GM12878 (cell line): ENCODE measurements around the gene ZNF213. TPM values are rescaled to one million over a fixed set of nuclear protein-coding genes. Genes with fewer than 3 reads are reported as not detected.

Experiments used
- ATAC-seq: fragments of 200-7000 bp; cut with Tn5 transposase; 3 replicates; pipeline ENCODE4 v1.9.1; 2020; ENCODE audit warnings: mild to moderate bottlenecking, moderate library complexity
- BruUV-seq: library from RNA; stranded (reverse); fragments of 400-500 nt; replicated peaks from 2 replicates; lab custom pipeline; 2021; lab: Mats Ljungman, UMichigan
- CTCF ChIA-PET: fragments of 300-600 bp; sonication (Branson Sonifier 250); formaldehyde crosslinking; extraction: SDS; loops from one replicate; lab custom pipeline; 2021; ENCODE audit warnings: inconsistent platforms; lab: Yijun Ruan, JAX
- POLR2A ChIA-PET: fragments of 350-600 bp; formaldehyde crosslinking; extraction: SDS; loops from one replicate; lab custom pipeline; 2021; ENCODE audit warnings: inconsistent platforms; lab: Charles Lee
- RAD21 ChIA-PET: fragments of 300-600 bp; sonication (Branson Sonifier 250); formaldehyde crosslinking; loops from one replicate; lab custom pipeline; 2023; ENCODE audit warnings: antibody characterized with exemption; ENCODE audit not compliant: unreplicated experiment; lab: Charles Lee
- SMC1A ChIA-PET: fragments of 300-600 bp; sonication (Branson Sonifier 250); formaldehyde crosslinking; loops from one replicate; lab custom pipeline; 2023; ENCODE audit not compliant: unreplicated experiment, uncharacterized antibody; lab: Charles Lee
- DNase-seq: peaks from one replicate; pipeline ENCODE4 v3.0.0-alpha.2; 2011; ENCODE audit warnings: low read depth, low spot score
- FAIRE-seq: peaks from 3 replicates; lab custom pipeline; 2011; peaks lifted over from hg19 to GRCh38; lab: Jason Lieb, UNC
- H2AFZ ChIP-seq: 2 replicates; pipeline ENCODE4 v1.6.0; 2011; ENCODE audit warnings: low read depth, low read length, control low read depth; ENCODE audit not compliant: control insufficient read depth
- H3K27ac ChIP-seq: 2 replicates; pipeline ENCODE4 v1.5.1; 2011; ENCODE audit warnings: control low read depth; ENCODE audit not compliant: control insufficient read depth, insufficient read depth
- H3K27me3 ChIP-seq, 2 experiments: replicated peaks in 1 of 2; 2 replicates each; pipeline versions ENCODE4 v1.6.0 to v1.6.1; 2011; ENCODE audit warnings: low read length in 1 of 2; ENCODE audit not compliant: control insufficient read depth in 2 of 2, insufficient read depth in 2 of 2
- H3K36me3 ChIP-seq, 2 experiments: 2 replicates each; pipeline ENCODE4 v1.5.1; 2011; ENCODE audit warnings: low read length in 1 of 2; ENCODE audit not compliant: control insufficient read depth in 2 of 2, insufficient read depth in 2 of 2
- H3K4me1 ChIP-seq: 2 replicates; pipeline ENCODE4 v1.6.1; 2011; ENCODE audit warnings: mild to moderate bottlenecking, low read length, moderate library complexity, mixed read lengths; ENCODE audit not compliant: control insufficient read depth, insufficient read depth
- H3K4me2 ChIP-seq: 2 replicates; pipeline ENCODE4 v1.6.0; 2011; ENCODE audit warnings: control low read depth; ENCODE audit not compliant: control insufficient read depth, insufficient read depth
- H3K4me3 ChIP-seq: fragments of 200-600 bp; sonication (generic); 2 replicates; pipeline ENCODE4 v1.5.1; 2016
- H3K79me2 ChIP-seq: 2 replicates; pipeline ENCODE4 v1.6.0; 2011; ENCODE audit warnings: low read length; ENCODE audit not compliant: control insufficient read depth, insufficient read depth
- H3K9ac ChIP-seq: 2 replicates; pipeline ENCODE4 v1.8.0; 2011; ENCODE audit warnings: low read length, control low read depth, mixed read lengths; ENCODE audit not compliant: control insufficient read depth, insufficient read depth
- H3K9me3 ChIP-seq: replicated peaks from 3 replicates; pipeline ENCODE4 v1.5.1; 2011; ENCODE audit warnings: mild to moderate bottlenecking, low read length; ENCODE audit not compliant: control insufficient read depth, insufficient read depth
- H4K20me1 ChIP-seq: 2 replicates; pipeline ENCODE4 v1.6.0; 2011; ENCODE audit not compliant: control insufficient read depth, insufficient read depth
- BACH1 ChIP-seq: fragments of 450-650 bp; IDR thresholded peaks from 2 replicates; pipeline ENCODE4 v1.6.1; 2017; ENCODE audit warnings: mild to moderate bottlenecking, borderline replicate concordance
- GATAD2B ChIP-seq: fragments of 450-650 bp; conservative IDR thresholded peaks from 2 replicates; pipeline ENCODE4 v1.6.1; 2017; ENCODE audit warnings: low read depth, mild to moderate bottlenecking, moderate library complexity
- HDAC2 ChIP-seq: fragments of 200-600 bp; sonication (generic); IDR thresholded peaks from 2 replicates; pipeline ENCODE4 v1.6.1; 2017
- JUNB ChIP-seq: IDR thresholded peaks from 2 replicates; pipeline ENCODE4 v1.6.1; 2016; ENCODE audit warnings: antibody characterized with exemption, mild to moderate bottlenecking
- RAD21 ChIP-seq: IDR thresholded peaks from 2 replicates; pipeline ENCODE4 v1.6.1; 2011; ENCODE audit warnings: mild to moderate bottlenecking, low read depth, low read length, moderate library complexity; ENCODE audit not compliant: insufficient read depth
- SMC3 ChIP-seq: IDR thresholded peaks from 2 replicates; pipeline ENCODE4 v1.6.1; 2011; ENCODE audit warnings: low read length, improper control_type of control experiment, borderline replicate concordance
- WGBS: methylation state at CpG from one replicate; pipeline ENCODE4 v1.1.6; 2016; ENCODE audit warnings: low lambda C conversion rate; ENCODE audit not compliant: insufficient replicate concordance, insufficient coverage; ENCODE audit errors: missing lambda C conversion rate; 5-methylcytosine and 5-hydroxymethylcytosine counted together
- in situ Hi-C: fragments of 300-500 bp; cut with MboI; formaldehyde crosslinking; loops from 9 replicates; pipeline ENCODE4 v1.14.3; 2018; ENCODE audit warnings: mixed read lengths
- intact Hi-C: fragments of 100-400 bp; cut with micrococcal nuclease; formaldehyde crosslinking; loops from one replicate; pipeline ENCODE4 v1.14.2; 2022; ENCODE audit not compliant: unreplicated experiment
- polyA plus RNA-seq, 11 experiments: library from polyadenylated mRNA; depleted of rRNA in 4 of 11; unstranded in 6 of 11; stranded (reverse) in 5 of 11; fragments of >200 nt; fragmentation: Nextera tagmentation in 4 of 11; fragmentation: Illumina TruSeq in 1 of 11; extraction: Ambion mirVana in 4 of 11; extraction: Trizol in 1 of 11; gene quantifications; 1 replicate in 1 of 11; 2 replicates in 10 of 11; pipeline versions ENCODE4 v1.2.1 to v1.2.3, GENCODE V29; 2011 to 2016; ENCODE audit warnings: inconsistent platforms in 2 of 11, missing spikeins in 2 of 11, low read depth in 1 of 11
- total RNA-seq, 4 experiments: library from RNA; depleted of rRNA in 3 of 4; stranded (reverse); fragments of >200 nt in 3 of 4; fragmentation: Illumina TruSeq in 1 of 4; extraction: Trizol in 1 of 4; gene quantifications; 2 replicates each; pipeline versions ENCODE4 v1.2.1 to v1.2.3, GENCODE V29; 2013 to 2021
- TF ChIP-seq, protein P1 (sequence below): fragments of 450-650 bp; IDR thresholded peaks from 2 replicates; pipeline ENCODE4 v1.6.1; 2016; ENCODE audit warnings: mild to moderate bottlenecking
- TF ChIP-seq, protein P2 (sequence below): IDR thresholded peaks from 2 replicates; pipeline ENCODE4 v1.6.1; 2011; ENCODE audit warnings: low read depth, mild to moderate bottlenecking, low read length, moderate library complexity, borderline replicate concordance; ENCODE audit errors: extremely low read depth
- TF ChIP-seq, protein P3 (sequence below): IDR thresholded peaks from 2 replicates; pipeline ENCODE4 v1.6.1; 2011; ENCODE audit warnings: low read depth, low read length, improper control_type of control experiment, borderline replicate concordance
- TF ChIP-seq, protein P4 (sequence below), 3 experiments: IDR thresholded peaks in 2 of 3; conservative IDR thresholded peaks in 1 of 3; 2 replicates each; pipeline ENCODE4 v1.5.1; 2011; ENCODE audit warnings: low read depth in 3 of 3, low read length in 3 of 3, mild to moderate bottlenecking in 3 of 3, control low read depth in 2 of 3, moderate library complexity in 2 of 3, inconsistent platforms in 1 of 3, mixed read lengths in 1 of 3; ENCODE audit not compliant: control insufficient read depth in 2 of 3, insufficient read depth in 1 of 3; ENCODE audit errors: extremely low read depth in 1 of 3
- TF ChIP-seq, protein P5 (sequence below): fragments of 450-650 bp; IDR thresholded peaks from 2 replicates; pipeline ENCODE4 v1.6.1; 2017; ENCODE audit warnings: mild to moderate bottlenecking

ZNF213 gene
- total and polyA plus RNA-seq, 10 of the 15 experiments (the other 5 are each of a cell fraction or from before 2014, with no cell fraction given): 0.53 to 9.4 (median 1.1) TPM

DNA sequence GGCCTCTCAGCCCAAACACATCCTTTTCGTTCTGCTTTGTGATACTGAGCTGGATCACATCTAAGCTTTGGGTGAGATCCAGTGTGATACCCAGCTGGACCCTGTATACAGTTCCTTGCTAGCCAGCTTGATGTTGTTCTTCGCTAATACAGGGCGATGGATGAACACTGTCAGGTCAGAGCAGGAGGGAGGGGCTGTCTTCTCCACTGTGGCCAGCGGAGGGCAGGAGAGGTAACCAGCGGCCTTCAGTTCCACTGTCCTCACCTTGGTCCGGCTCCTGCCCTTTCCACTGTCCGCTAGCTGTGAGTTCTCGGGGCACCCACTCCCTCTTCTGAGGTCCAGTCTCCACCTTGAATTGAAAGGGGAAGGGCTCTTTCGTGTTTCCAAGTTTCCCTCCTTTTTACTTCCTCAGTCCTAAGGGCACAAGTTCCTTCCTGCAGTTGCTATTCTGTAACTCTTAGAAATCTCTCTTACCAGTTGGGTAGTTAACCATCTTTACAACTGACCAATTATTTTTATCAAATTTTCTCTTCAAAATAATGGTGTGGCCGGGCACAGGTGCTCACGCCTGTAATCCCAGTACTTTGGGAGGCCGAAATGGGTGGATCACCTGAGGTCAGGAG lies 3.0 kb upstream of the ZNF213 start:
- H3K27ac ChIP-seq: no peak overlapping the region
- SMC1A ChIA-PET: interaction anchor here (0.7 to 2.3 kb wide), 10 partner anchors 27 to 102 kb away, joined by 3 to 10 read pairs (median 4); no protein-coding TSS in a partner anchor
- in situ Hi-C loops (no loop called here), intact Hi-C loops (no loop called here)
- peaks cover 7% of the 10 kb centered on the region; the same call in 1 of the 2 replicates for H3K4me1 ChIP-seq
- CTCF ChIA-PET: interaction anchor here (0.7 to 9.4 kb wide), 16 partner anchors 9 to 369 kb away, joined by 3 to 396 read pairs (median 5); partner anchors contain the start of genes CLUAP1, TNFRSF12A and ZSCAN10
- peaks cover 0 to 7% of the 10 kb centered on the region in 2 experiments; a peak in 1 of 4 replicates for H3K36me3 ChIP-seq
- peaks cover 20% of the 10 kb centered on the region for H3K79me2 ChIP-seq
- H3K4me3 ChIP-seq: no peak overlapping the region
- H2AFZ ChIP-seq: no peak overlapping the region
- RAD21 ChIA-PET: interaction anchor here (0.9 to 1.9 kb wide), 4 partner anchors 18 to 73 kb away, joined by 3 to 6 read pairs (median 4); no protein-coding TSS in a partner anchor
- POLR2A ChIA-PET: interaction anchor here (1.0 to 1.6 kb wide), 3 partner anchors 19 to 74 kb away, joined by 4 to 7 read pairs (median 4); partner anchors contain the start of gene ZSCAN10
- H3K9ac ChIP-seq: no peak overlapping the region
- BruUV-seq: no TSS peak
- no peak overlapping the region for H3K4me2 ChIP-seq
- TF ChIP-seq BACH1: 0 out of 2 replicates have a peak, but pooled peaks have one; percentile 20
- 0 out of 2 replicates have a peak, but pooled peaks have one; percentile 52 for TF ChIP-seq GATAD2B
- TF ChIP-seq, protein P1, sequence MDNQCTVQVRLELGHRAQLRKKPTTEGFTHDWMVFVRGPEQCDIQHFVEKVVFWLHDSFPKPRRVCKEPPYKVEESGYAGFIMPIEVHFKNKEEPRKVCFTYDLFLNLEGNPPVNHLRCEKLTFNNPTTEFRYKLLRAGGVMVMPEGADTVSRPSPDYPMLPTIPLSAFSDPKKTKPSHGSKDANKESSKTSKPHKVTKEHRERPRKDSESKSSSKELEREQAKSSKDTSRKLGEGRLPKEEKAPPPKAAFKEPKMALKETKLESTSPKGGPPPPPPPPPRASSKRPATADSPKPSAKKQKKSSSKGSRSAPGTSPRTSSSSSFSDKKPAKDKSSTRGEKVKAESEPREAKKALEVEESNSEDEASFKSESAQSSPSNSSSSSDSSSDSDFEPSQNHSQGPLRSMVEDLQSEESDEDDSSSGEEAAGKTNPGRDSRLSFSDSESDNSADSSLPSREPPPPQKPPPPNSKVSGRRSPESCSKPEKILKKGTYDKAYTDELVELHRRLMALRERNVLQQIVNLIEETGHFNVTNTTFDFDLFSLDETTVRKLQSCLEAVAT: 0 out of 2 replicates have a peak, but pooled peaks have one; percentile 28
- peak; percentile 30; the same call in 1 of the 2 replicates for TF ChIP-seq RAD21
- TF ChIP-seq, protein P2, sequence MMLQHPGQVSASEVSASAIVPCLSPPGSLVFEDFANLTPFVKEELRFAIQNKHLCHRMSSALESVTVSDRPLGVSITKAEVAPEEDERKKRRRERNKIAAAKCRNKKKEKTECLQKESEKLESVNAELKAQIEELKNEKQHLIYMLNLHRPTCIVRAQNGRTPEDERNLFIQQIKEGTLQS: no peak
- no peak for TF ChIP-seq HDAC2
- TF ChIP-seq, protein P3, sequence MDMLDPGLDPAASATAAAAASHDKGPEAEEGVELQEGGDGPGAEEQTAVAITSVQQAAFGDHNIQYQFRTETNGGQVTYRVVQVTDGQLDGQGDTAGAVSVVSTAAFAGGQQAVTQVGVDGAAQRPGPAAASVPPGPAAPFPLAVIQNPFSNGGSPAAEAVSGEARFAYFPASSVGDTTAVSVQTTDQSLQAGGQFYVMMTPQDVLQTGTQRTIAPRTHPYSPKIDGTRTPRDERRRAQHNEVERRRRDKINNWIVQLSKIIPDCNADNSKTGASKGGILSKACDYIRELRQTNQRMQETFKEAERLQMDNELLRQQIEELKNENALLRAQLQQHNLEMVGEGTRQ: no peak
- TF ChIP-seq, protein P4, sequence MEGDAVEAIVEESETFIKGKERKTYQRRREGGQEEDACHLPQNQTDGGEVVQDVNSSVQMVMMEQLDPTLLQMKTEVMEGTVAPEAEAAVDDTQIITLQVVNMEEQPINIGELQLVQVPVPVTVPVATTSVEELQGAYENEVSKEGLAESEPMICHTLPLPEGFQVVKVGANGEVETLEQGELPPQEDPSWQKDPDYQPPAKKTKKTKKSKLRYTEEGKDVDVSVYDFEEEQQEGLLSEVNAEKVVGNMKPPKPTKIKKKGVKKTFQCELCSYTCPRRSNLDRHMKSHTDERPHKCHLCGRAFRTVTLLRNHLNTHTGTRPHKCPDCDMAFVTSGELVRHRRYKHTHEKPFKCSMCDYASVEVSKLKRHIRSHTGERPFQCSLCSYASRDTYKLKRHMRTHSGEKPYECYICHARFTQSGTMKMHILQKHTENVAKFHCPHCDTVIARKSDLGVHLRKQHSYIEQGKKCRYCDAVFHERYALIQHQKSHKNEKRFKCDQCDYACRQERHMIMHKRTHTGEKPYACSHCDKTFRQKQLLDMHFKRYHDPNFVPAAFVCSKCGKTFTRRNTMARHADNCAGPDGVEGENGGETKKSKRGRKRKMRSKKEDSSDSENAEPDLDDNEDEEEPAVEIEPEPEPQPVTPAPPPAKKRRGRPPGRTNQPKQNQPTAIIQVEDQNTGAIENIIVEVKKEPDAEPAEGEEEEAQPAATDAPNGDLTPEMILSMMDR (IDR thresholded peaks at IDR 0.05 in 2 of 3, conservative IDR thresholded peaks at IDR 0.05 in 1 of 3; ENCODE audit: control insufficient read depth in 2 of 3, extremely low read depth in 1 of 3, insufficient read depth in 1 of 3, low read depth in 3 of 3, low read length in 3 of 3): peak; percentile 60 to 76 (median 66)
- TF ChIP-seq JUNB: no peak
- peak; percentile 33; the same call in 1 of the 2 replicates for TF ChIP-seq SMC3
- TF ChIP-seq, protein P5, sequence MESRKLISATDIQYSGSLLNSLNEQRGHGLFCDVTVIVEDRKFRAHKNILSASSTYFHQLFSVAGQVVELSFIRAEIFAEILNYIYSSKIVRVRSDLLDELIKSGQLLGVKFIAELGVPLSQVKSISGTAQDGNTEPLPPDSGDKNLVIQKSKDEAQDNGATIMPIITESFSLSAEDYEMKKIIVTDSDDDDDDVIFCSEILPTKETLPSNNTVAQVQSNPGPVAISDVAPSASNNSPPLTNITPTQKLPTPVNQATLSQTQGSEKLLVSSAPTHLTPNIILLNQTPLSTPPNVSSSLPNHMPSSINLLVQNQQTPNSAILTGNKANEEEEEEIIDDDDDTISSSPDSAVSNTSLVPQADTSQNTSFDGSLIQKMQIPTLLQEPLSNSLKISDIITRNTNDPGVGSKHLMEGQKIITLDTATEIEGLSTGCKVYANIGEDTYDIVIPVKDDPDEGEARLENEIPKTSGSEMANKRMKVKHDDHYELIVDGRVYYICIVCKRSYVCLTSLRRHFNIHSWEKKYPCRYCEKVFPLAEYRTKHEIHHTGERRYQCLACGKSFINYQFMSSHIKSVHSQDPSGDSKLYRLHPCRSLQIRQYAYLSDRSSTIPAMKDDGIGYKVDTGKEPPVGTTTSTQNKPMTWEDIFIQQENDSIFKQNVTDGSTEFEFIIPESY: 0 out of 2 replicates have a peak, but pooled peaks have one; percentile 15
- H3K9me3 ChIP-seq: no peaks in the 10 kb centered on the region
- no peaks in the 10 kb centered on the region for H3K27me3 ChIP-seq
- no peak for DNase-seq
- peak; percentile 27 for ATAC-seq
- WGBS: 75% methylated on average over 12 of the region's 12 CpGs
- H4K20me1 ChIP-seq: no peaks in the 10 kb centered on the region
- peak; percentile 18 for FAIRE-seq
